Activated B cell treated with CpG ODN at 0.5 μM for 24 hours (primary cell): Measurements from ENCODE around the gene ICE2. TPM values are rescaled to one million over a fixed set of nuclear protein-coding genes. Genes with fewer than 3 reads are reported as not detected.

Source experiments
- ATAC-seq: fragments of 200-7000 bp; cut with Tn5 transposase; one replicate; pipeline ENCODE4 v1.10.0; 2021; ENCODE audit warnings: low read depth, mild to moderate bottlenecking, moderate library complexity
- CTCF ChIA-PET: fragments of 350-600 bp; sonication (Branson Sonifier 250); formaldehyde crosslinking; loops from one replicate; lab custom pipeline; 2021; ENCODE audit warnings: antibody characterized with exemption; lab: Charles Lee
- POLR2A ChIA-PET: fragments of 350-600 bp; sonication (Branson Sonifier 250); formaldehyde crosslinking; loops from one replicate; lab custom pipeline; 2021; ENCODE audit warnings: antibody characterized with exemption; lab: Charles Lee
- DNase-seq: peaks from one replicate; pipeline ENCODE4 v3.0.0; 2022
- H3K27ac Mint-ChIP-seq: one replicate; pipeline ENCODE4 v1.8.0; 2020; ENCODE audit warnings: mixed read lengths
- H3K27me3 Mint-ChIP-seq: one replicate; pipeline ENCODE4 v1.8.0; 2021; ENCODE audit warnings: mixed read lengths
- H3K36me3 Mint-ChIP-seq: one replicate; pipeline ENCODE4 v1.8.0; 2021; ENCODE audit warnings: low read depth, mixed read lengths
- H3K4me1 Mint-ChIP-seq: one replicate; pipeline ENCODE4 v1.8.0; 2021; ENCODE audit warnings: mixed read lengths
- H3K4me3 Mint-ChIP-seq: one replicate; pipeline ENCODE4 v1.8.0; 2020; ENCODE audit warnings: mild to moderate bottlenecking, mixed read lengths
- H3K9me3 Mint-ChIP-seq: one replicate; pipeline ENCODE4 v1.8.0; 2020; ENCODE audit warnings: mixed read lengths
- intact Hi-C: fragments of 100-400 bp; cut with micrococcal nuclease; formaldehyde crosslinking; loops from one replicate; pipeline ENCODE4 v1.15.1; 2024
- total RNA-seq: library from RNA; stranded (reverse); gene quantifications from 2 replicates; pipeline ENCODE4 v1.2.3, GENCODE V29; 2022
- TF ChIP-seq, protein P1 (sequence below): fragments of 200-600 bp; IDR thresholded peaks from one replicate; pipeline ENCODE4 v1.8.0; 2022; ENCODE audit warnings: antibody characterized with exemption, mild to moderate bottlenecking

The ICE2 gene
- total RNA-seq, 1 donor from 2014 or later, result 78.0 TPM

DNA sequence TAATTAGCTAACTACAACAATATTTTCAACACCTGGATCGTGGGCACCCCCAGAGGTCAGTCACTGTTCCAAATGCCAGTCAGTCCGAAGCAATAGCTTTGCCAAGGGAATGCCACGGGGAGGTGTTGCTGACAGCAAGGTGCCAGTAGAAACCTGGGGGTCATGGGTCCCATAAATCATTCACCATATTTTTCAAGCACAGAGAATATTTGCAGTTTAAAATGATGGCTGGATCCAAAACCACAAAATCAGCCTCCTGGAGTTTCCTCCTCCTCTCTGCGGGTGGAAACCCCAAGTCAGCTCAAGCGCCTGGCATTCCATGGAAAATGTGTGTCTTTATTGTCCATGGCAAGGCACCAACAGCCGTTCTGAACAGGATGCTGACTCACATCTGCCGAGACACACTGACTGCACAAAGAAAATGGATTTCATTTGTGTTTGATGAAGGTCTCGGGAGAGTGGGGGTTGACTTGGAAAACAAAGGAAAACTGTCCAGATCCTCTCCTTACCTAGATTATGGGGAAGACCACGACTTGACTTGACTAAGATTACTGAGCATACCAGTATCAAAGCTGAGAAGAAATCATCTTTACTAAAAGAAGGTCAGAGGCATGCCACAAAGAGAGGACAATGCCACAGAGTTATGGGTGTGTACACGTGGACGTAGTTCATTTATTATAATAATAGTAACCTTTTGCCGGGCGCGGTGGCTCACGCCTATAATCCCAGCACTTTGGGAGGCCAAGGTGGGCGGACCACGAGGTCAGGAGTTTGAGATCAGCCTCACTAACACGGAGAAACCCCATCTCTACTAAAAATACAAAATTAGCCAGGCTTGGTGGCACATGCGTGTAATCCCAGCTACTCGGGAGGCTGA, 107.5 kb downstream of the ICE2 start:
- Mint-ChIP-seq H3K27me3 (no peaks in the 10 kb centered on the region), H3K4me1 (no peaks in the 10 kb centered on the region), H3K9me3 (no peaks in the 10 kb centered on the region), H3K4me3 (no peak overlapping the region), H3K36me3 (peaks cover 65% of the 10 kb centered on the region), H3K27ac (no peak overlapping the region)
- ChIA-PET POLR2A (no interaction called here), CTCF (no interaction called here)
- TF ChIP-seq, protein P1, sequence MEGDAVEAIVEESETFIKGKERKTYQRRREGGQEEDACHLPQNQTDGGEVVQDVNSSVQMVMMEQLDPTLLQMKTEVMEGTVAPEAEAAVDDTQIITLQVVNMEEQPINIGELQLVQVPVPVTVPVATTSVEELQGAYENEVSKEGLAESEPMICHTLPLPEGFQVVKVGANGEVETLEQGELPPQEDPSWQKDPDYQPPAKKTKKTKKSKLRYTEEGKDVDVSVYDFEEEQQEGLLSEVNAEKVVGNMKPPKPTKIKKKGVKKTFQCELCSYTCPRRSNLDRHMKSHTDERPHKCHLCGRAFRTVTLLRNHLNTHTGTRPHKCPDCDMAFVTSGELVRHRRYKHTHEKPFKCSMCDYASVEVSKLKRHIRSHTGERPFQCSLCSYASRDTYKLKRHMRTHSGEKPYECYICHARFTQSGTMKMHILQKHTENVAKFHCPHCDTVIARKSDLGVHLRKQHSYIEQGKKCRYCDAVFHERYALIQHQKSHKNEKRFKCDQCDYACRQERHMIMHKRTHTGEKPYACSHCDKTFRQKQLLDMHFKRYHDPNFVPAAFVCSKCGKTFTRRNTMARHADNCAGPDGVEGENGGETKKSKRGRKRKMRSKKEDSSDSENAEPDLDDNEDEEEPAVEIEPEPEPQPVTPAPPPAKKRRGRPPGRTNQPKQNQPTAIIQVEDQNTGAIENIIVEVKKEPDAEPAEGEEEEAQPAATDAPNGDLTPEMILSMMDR, result no peak
- no peak for DNase-seq
- ATAC-seq, result no peak
- intact Hi-C loops, result no loop called here

DNA sequence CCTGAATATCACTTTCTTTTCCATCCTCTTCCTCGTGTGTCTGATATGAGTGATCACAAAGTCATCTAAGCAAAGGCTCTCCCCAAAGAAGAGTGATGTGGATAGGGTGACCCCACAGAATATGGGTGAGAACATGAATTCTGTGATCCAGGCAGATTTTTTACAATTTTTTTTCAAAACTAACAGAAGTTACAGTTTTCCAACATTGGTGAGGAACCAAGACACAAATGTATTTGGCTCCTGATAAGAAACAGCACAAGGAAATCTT, 108.1 kb downstream of the ICE2 start:
- Mint-ChIP-seq H3K27ac (no peak overlapping the region), H3K4me1 (no peaks in the 10 kb centered on the region), H3K36me3 (peaks cover 59% of the 10 kb centered on the region), H3K9me3 (no peaks in the 10 kb centered on the region), H3K27me3 (no peaks in the 10 kb centered on the region), H3K4me3 (no peak overlapping the region)
- no peak for ATAC-seq
- TF ChIP-seq, protein P1, result no peak
- intact Hi-C loops, result no loop called here
- CTCF ChIA-PET, result no interaction called here
- DNase-seq, result no peak
- POLR2A ChIA-PET, result no interaction called here

DNA sequence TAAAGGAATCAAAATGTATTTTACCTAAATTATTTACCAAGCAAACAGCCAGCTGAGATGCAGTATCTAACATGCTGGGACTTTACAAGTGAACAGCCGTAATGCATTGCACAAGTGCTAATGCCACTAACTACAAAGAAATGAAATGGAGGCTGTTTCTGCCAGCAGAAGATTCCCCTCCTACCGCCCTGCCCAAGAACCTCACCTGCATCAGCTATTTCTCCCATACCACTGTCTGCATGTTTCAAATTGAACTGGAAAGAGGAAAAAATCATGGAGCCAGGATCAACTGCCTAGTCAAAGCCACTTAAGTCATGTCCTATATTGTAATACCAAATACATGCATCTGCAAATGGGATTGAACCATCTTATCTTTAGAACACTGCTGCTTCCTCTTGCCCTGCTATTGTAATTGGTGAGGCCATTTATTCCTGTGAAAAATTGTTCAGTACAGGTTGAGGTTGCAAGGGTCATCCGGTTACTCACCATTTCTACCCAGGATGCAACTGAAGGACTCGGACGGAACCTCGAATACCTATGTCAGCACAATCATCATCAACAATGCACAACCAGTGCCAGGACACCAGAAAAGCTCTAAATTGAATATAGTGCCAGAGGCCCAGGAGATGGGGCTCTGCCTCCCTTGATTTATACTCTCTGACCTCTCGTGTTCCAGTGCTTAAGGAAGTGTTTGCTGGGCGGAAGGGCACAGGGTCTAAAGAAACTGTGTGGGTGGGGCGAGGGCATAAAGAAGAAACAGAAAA, 108.7 kb downstream of the ICE2 start:
- ATAC-seq (no peak), DNase-seq (no peak)
- Mint-ChIP-seq H3K4me1 (no peaks in the 10 kb centered on the region), H3K27me3 (no peaks in the 10 kb centered on the region), H3K27ac (no peak overlapping the region), H3K9me3 (no peaks in the 10 kb centered on the region), H3K36me3 (peaks cover 55% of the 10 kb centered on the region), H3K4me3 (no peak overlapping the region)
- POLR2A ChIA-PET, result no interaction called here
- intact Hi-C loops, result no loop called here
- CTCF ChIA-PET, result no interaction called here
- TF ChIP-seq, protein P1, result no peak

DNA sequence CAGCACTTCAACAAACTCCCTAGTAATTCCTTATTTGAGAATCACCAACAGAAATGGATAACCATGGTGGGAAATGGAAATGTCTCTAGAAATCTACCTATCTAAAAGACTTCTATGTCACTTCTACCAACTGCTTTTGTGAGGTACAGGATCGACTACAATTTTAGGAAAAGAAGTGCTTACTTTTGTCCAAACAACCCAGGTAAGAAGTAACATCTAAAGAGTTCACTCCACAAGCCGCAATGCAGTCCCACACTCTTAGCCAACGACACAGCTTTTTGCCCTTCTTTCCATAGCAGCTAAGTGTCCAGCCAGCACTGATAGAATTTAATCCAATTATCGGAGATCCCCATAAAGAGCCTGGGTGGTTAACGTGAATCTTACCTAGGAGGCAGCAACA, 109.2 kb downstream of the ICE2 start:
- Mint-ChIP-seq H3K27ac (no peak overlapping the region), H3K9me3 (no peaks in the 10 kb centered on the region), H3K27me3 (no peaks in the 10 kb centered on the region), H3K4me3 (no peak overlapping the region), H3K4me1 (no peaks in the 10 kb centered on the region), H3K36me3 (peaks cover 53% of the 10 kb centered on the region)
- DNase-seq (no peak), ATAC-seq (no peak)
- POLR2A ChIA-PET, result no interaction called here
- TF ChIP-seq, protein P1, result no peak
- intact Hi-C loops, result no loop called here
- CTCF ChIA-PET, result interaction anchor here (1.4 kb wide), 1 partner anchor 151 kb away, joined by 5 read pairs; no protein-coding TSS in a partner anchor

Other genes starting within 250 kb of the ICE2 start
- gene ANXA2, start 81.2 kb downstream of the ICE2 start, total RNA-seq, result 218 and 231 TPM in 2 replicates